ENCODE measurements around the gene COX8A. TPM values are rescaled to one million over a fixed set of nuclear protein-coding genes. Genes with fewer than 3 reads are reported as not detected.
A peak's percentile ranks its signal among the peaks of the same experiment; 100 is the strongest.

The COX8A gene
- total RNA-seq, 1 donor from 2014 or later, result 520 TPM

GRCh38 chr11:64000740-64001483, 26.5 kb downstream of the COX8A start:
- no peak for TF ChIP-seq CTCF (IDR thresholded peaks at IDR 0.05)
- peaks cover 23 to 30% of the 10 kb centered on the region in 2 donors for H3K36me3 ChIP-seq
- H3K4me3 ChIP-seq, result peak overlapping the region; percentile 47 to 62
- no peaks in the 10 kb centered on the region for H3K9me3 ChIP-seq
- H3K27ac ChIP-seq, result no peak overlapping the region
- intact Hi-C loops (cut with DNase I), result loop anchor here (1.0 kb wide), 2 partner anchors 147 to 152 kb away; no protein-coding TSS in a partner anchor
- H3K27me3 ChIP-seq, result no peaks in the 10 kb centered on the region
- H3K4me1 ChIP-seq, result peaks cover 11 to 18% of the 10 kb centered on the region in 2 donors
- no peak for DNase-seq (ENCODE audit: low spot score in 2 of 2)

- H3K27me3 ChIP-seq, result no peaks in the 10 kb centered on the region
- no peak overlapping the region for H3K4me3 ChIP-seq
- intact Hi-C loops (cut with DNase I), result no loop called here
- H3K27ac ChIP-seq, result no peak overlapping the region
- H3K36me3 ChIP-seq, result peaks cover 15 to 21% of the 10 kb centered on the region in 2 donors
- H3K9me3 ChIP-seq, result no peaks in the 10 kb centered on the region
- DNase-seq (ENCODE audit: low spot score in 2 of 2), result no peak
- TF ChIP-seq CTCF (IDR thresholded peaks at IDR 0.05), result no peak
- H3K4me1 ChIP-seq, result peaks cover 11 to 18% of the 10 kb centered on the region in 2 donors
These were observed 27.3 kb downstream of the COX8A start for GRCh38 chr11:64001484-64002420.

GRCh38 chr11:64003807-64004589, 29.6 kb downstream of the COX8A start:
- DNase-seq (ENCODE audit: low spot score in 2 of 2), result no peak
- no peaks in the 10 kb centered on the region for H3K9me3 ChIP-seq
- H3K27me3 ChIP-seq, result no peaks in the 10 kb centered on the region
- no peak overlapping the region for H3K4me3 ChIP-seq
- peaks cover 11 to 28% of the 10 kb centered on the region in 2 donors for H3K4me1 ChIP-seq
- intact Hi-C loops (cut with DNase I), result no loop called here
- H3K27ac ChIP-seq, result no peak overlapping the region
- no peaks in the 10 kb centered on the region for H3K36me3 ChIP-seq
- TF ChIP-seq CTCF (IDR thresholded peaks at IDR 0.05), result no peak

GRCh38 chr11:64004590-64004984, 30.2 kb downstream of the COX8A start:
- H3K4me1 ChIP-seq, result peaks cover 8 to 22% of the 10 kb centered on the region in 2 donors

More at GRCh38 chr11:64004590-64004984, 30.2 kb downstream of the COX8A start:
- no peak overlapping the region for H3K4me3 ChIP-seq
- TF ChIP-seq CTCF (IDR thresholded peaks at IDR 0.05), result no peak
- H3K36me3 ChIP-seq, result no peaks in the 10 kb centered on the region
- H3K27me3 ChIP-seq, result no peaks in the 10 kb centered on the region
- intact Hi-C loops (cut with DNase I), result no loop called here
- DNase-seq (ENCODE audit: low spot score in 2 of 2), result no peak
- H3K9me3 ChIP-seq, result no peaks in the 10 kb centered on the region
- no peak overlapping the region for H3K27ac ChIP-seq
